Rectal smooth muscle tissue (tissue), 1 donor: ENCODE data around the gene RUNX2.

ENCODE experiments used
- H3K27ac ChIP-seq: one replicate; pipeline ENCODE4 v1.7.0; 2013; ENCODE audit warnings: low read depth, low read length, inconsistent platforms
- H3K27me3 ChIP-seq: one replicate; pipeline ENCODE4 v1.7.0; 2013; ENCODE audit warnings: low read length; ENCODE audit not compliant: control insufficient read depth, insufficient read depth
- H3K36me3 ChIP-seq: one replicate; pipeline ENCODE4 v1.7.0; 2013; ENCODE audit warnings: low read length; ENCODE audit not compliant: control insufficient read depth, insufficient read depth
- H3K4me1 ChIP-seq: one replicate; pipeline ENCODE4 v1.7.0; 2013; ENCODE audit warnings: low read length; ENCODE audit not compliant: control insufficient read depth, insufficient read depth
- H3K4me3 ChIP-seq: one replicate; pipeline ENCODE4 v1.7.0; 2013; ENCODE audit warnings: low read length
- H3K9ac ChIP-seq: one replicate; pipeline ENCODE4 v1.7.0; 2013; ENCODE audit warnings: low read length

The RUNX2 gene

GRCh38 chr6:45365036-45365435 lies 36.9 kb downstream of the RUNX2 start:
- no peaks in the 10 kb centered on the region for H3K36me3 ChIP-seq
- H3K9ac ChIP-seq: no peak overlapping the region
- no peaks in the 10 kb centered on the region for H3K4me1 ChIP-seq
- H3K27me3 ChIP-seq: no peaks in the 10 kb centered on the region
- no peak overlapping the region for H3K27ac ChIP-seq
- no peak overlapping the region for H3K4me3 ChIP-seq

DNA sequence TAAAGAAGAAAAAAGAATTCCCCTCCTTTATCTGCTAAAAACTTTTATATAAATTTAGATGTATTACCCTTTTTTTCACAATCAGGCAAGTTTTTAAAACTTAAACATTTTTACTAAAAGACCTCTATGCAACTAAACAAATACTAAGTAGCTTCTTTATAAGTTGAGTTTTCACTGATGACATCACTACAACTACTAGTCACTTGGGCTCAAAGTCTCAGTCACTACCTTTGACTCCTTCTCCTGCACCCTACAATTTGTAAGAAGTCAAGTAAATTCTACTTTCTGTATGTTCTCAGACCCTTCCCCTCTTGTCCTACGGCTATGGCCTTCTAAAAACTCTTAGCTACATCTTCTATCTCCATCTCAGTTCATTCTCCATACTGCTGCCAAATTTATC lies 38.4 kb downstream of the RUNX2 start:
- Histone ChIP-seq H3K9ac (no peak overlapping the region), H3K4me3 (no peak overlapping the region), H3K4me1 (no peaks in the 10 kb centered on the region)

DNA sequence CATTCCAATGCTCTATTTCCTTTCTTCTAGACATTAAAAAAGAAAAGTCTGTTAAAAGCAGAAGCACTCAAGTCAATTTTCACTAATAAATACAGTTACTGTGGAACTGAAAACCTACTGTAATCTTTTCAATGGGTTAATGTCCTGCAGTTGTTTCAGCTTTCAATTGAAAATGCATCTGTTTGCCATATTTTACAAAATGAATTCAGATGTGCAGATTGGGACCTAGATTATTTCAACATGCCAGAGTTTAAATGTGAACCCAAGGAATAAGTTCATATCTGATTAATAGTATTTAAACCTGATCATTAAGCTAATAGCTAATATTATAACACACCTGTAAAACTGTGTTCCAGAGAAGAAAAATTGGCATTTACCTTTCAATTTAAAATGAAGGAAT lies 39.9 kb downstream of the RUNX2 start:
- Histone ChIP-seq H3K27ac (no peak overlapping the region), H3K4me3 (no peak overlapping the region), H3K36me3 (no peaks in the 10 kb centered on the region), H3K27me3 (no peaks in the 10 kb centered on the region), H3K9ac (no peak overlapping the region), H3K4me1 (no peaks in the 10 kb centered on the region)

More for the DNA sequence above, 38.4 kb downstream of the RUNX2 start:
- Histone ChIP-seq H3K27ac (no peak overlapping the region), H3K27me3 (no peaks in the 10 kb centered on the region), H3K36me3 (no peaks in the 10 kb centered on the region)

- no peak overlapping the region for H3K27ac ChIP-seq
- no peak overlapping the region for H3K9ac ChIP-seq
- H3K4me3 ChIP-seq: no peak overlapping the region
- no peaks in the 10 kb centered on the region for H3K27me3 ChIP-seq
- no peaks in the 10 kb centered on the region for H3K36me3 ChIP-seq
- H3K4me1 ChIP-seq: no peaks in the 10 kb centered on the region
Observed at GRCh38 chr6:45369870-45370269, 41.7 kb downstream of the RUNX2 start.

DNA sequence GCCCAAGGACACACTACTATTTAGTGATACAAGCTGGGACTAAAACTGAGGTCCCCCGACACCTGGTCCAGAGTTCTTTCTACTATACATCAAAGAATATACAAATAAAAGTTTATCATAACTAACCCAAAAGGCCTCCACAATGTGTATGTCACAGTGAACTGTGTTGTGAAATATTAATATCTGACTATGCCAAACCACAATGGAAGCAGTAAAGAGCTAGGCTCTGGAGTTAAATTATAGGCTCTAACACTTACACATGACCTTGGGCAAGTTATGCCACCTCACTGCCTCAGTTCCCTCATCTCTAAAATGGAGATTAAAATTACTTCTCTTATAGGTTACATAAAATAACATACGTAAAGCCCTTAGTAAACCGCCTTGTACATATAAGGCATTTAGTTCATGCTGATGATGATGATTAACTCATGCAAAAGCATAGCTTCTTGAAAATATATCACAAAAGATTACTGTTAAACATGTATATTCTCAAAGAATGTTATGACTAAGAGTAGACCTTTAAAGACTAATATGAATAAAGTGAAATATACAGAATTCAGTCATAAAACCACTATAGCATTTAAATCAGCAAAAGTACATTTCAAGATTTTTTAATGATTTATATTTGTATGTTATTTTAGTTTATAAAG lies 43.9 kb downstream of the RUNX2 start:
- H3K27me3 ChIP-seq: no peaks in the 10 kb centered on the region
- no peak overlapping the region for H3K9ac ChIP-seq
- H3K4me1 ChIP-seq: peaks cover 6% of the 10 kb centered on the region
- no peaks in the 10 kb centered on the region for H3K36me3 ChIP-seq
- H3K4me3 ChIP-seq: no peak overlapping the region
- H3K27ac ChIP-seq: no peak overlapping the region

GRCh38 chr6:45375449-45375848 lies 47.3 kb downstream of the RUNX2 start:
- no peak overlapping the region for H3K4me3 ChIP-seq
- H3K36me3 ChIP-seq: no peaks in the 10 kb centered on the region
- H3K27me3 ChIP-seq: no peaks in the 10 kb centered on the region

GRCh38 chr6:45376310-45377042 lies 48.3 kb downstream of the RUNX2 start:
- peak overlapping the region; percentile 99 for H3K27ac ChIP-seq
- H3K27me3 ChIP-seq: no peaks in the 10 kb centered on the region
- H3K4me1 ChIP-seq: peaks cover 10% of the 10 kb centered on the region
- H3K36me3 ChIP-seq: no peaks in the 10 kb centered on the region
- no peak overlapping the region for H3K9ac ChIP-seq
- H3K4me3 ChIP-seq: peak overlapping the region; percentile 96

More at GRCh38 chr6:45375449-45375848, 47.3 kb downstream of the RUNX2 start:
- H3K9ac ChIP-seq: no peak overlapping the region
- no peak overlapping the region for H3K27ac ChIP-seq
- H3K4me1 ChIP-seq: peaks cover 10% of the 10 kb centered on the region

DNA sequence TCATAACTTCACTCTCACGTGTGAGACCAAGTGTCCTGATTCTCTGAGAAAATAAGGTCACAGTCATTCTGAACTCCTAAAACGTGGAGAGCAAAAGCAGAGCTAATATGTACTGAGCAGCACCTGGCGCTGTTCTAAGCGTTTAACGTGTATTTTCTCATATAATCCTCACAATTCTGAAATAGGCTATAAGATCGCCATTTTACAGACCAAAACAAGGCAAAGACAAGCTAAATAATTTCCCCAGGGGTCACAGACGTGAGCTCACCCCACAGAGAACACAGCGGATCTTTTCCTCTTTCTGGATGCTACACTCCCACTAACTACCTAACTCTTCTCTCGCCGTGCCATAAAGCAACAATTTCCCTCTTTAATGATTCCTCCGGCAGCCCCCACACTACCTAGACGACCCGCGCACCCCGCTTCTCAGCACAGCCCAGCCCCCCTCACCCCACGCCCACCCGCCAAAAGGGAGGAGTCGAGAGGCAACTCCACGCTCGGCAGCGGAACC lies 49.0 kb downstream of the RUNX2 start:
- Histone ChIP-seq H3K4me3 (peak overlapping the region; percentile 96), H3K27me3 (no peaks in the 10 kb centered on the region), H3K4me1 (peaks cover 10% of the 10 kb centered on the region)

DNA sequence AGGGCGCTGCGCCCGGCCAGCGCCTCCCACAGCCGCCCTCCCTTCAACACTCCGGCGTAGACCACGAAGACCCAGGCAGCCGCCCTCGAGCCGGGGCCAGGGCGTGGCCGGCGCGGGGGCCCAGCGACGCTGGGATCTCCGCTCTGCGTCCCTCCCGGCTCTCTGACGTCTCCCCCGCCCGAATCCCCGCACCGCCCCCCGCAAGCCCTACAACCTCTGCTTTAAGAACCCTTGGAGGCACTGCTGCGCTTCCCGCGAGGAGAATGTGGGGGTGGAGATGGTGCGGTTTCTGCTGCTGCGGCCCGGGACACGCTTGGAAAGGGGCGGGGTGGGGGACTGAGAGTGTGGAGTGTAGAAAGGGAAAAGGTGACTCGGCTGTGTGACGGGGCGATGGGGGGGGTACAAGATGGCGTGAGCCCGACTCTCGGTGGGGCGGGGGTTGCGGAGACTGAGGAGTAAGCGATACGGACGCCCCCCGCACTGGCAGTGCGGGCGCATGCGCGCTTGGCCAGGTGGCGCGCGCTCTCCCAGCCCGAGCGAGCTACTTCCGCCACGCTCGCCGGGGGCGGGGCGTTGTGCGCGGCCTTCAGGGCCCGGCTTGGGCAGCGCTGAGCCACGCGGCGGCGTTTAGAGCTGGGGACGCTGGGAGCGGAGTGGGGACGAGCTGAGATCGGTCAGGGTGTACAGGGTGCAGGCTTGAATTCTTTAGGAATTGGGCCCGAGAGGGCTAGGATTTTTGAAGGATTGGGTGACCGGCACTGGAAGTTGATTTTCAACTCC lies 49.6 kb downstream of the RUNX2 start, which contains the start of gene SUPT3H:
TSS of gene SUPT3H (minus strand) at position 381 of the 780 bp plus-strand sequence.
- no peaks in the 10 kb centered on the region for H3K27me3 ChIP-seq
- peak within 1 kb of the TSS; percentile 96 for H3K4me3 ChIP-seq
- no peaks in the 10 kb centered on the region for H3K36me3 ChIP-seq
- H3K9ac ChIP-seq: peak within 1 kb of the TSS; percentile 93
- H3K4me1 ChIP-seq: peaks cover 10% of the 10 kb centered on the region
- peak within 1 kb of the TSS; percentile 99 for H3K27ac ChIP-seq

More for the DNA sequence above, 49.0 kb downstream of the RUNX2 start:
- Histone ChIP-seq H3K9ac (peak overlapping the region; percentile 88), H3K36me3 (no peaks in the 10 kb centered on the region), H3K27ac (peak overlapping the region; percentile 99)

DNA sequence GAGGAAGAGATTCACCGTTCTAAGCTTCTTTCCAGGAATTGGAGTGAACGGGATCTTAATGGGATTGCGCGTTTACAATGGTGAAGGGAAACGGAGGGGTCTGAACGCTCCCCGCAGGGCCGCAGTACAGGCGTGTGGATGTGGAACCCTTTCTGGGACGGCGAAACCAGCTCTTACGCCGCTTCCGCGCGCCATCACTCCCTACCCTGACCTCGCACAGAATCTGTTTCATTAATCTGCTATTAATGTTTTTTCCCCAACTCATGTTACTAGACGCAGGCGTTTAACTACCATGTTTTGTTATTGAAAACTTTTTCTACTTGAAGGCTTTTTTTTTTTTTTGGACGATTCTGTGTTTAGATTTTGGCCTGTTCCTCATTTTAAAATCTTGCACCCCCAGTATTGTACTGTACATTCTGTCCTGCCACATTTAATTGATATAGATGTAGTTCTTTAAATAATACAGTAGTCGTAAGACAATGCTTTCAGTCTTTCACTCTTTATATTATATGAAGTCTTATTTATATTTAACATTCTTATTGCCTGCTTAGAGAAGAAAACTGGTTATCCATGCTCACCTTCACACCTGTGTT lies 50.3 kb downstream of the RUNX2 start:
- peak overlapping the region; percentile 93 for H3K9ac ChIP-seq
- peak overlapping the region; percentile 99 for H3K27ac ChIP-seq
- H3K27me3 ChIP-seq: no peaks in the 10 kb centered on the region
- peaks cover 10% of the 10 kb centered on the region for H3K4me1 ChIP-seq
- peak overlapping the region; percentile 96 for H3K4me3 ChIP-seq
- H3K36me3 ChIP-seq: no peaks in the 10 kb centered on the region

DNA sequence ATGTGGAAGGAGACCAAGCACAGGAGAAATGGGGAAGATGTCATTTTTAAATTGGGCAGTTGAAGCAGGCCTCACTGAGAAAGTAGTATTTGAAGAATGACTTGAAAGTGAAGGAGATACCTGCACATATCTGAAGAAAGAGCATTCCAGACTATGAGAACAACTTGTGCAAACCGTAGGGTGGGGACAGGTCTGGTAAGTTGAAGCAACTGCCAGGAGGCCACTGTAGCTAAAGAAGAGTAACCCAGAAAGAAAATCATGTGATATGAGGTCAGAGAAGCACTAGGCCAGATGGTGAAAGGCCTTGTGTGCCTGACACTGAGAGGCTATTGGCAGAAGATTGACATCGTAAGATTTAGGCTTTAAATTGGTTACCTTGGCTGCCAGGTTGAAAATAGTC lies 54.3 kb downstream of the RUNX2 start:
- no peak overlapping the region for H3K4me3 ChIP-seq

DNA sequence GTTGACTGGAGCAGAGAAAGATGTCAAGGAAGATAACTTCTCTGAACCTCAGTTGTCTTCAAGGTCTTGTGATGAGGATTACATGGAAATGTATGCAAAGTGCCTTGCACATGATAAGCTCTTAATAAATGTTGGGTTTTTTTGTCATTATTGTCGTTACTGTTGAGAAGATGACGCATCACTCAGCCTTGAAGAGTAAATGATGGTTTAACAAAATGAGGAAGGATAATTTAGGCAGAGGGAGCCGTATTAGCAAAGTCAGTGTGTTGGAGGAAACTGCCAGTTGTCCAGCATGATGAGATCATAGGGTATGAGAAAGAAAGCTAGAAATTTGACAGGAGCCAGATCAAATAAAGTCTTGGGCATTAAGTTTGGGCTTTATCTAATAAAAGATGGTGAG lies 58.4 kb downstream of the RUNX2 start:
- no peaks in the 10 kb centered on the region for H3K27me3 ChIP-seq
- H3K27ac ChIP-seq: no peak overlapping the region
- H3K9ac ChIP-seq: no peak overlapping the region
- H3K4me3 ChIP-seq: no peak overlapping the region
- H3K36me3 ChIP-seq: no peaks in the 10 kb centered on the region
- no peaks in the 10 kb centered on the region for H3K4me1 ChIP-seq

More for the DNA sequence above, 54.3 kb downstream of the RUNX2 start:
- no peak overlapping the region for H3K27ac ChIP-seq
- H3K27me3 ChIP-seq: no peaks in the 10 kb centered on the region
- peaks cover 4% of the 10 kb centered on the region for H3K4me1 ChIP-seq
- H3K9ac ChIP-seq: no peak overlapping the region
- H3K36me3 ChIP-seq: no peaks in the 10 kb centered on the region
